ENCODE results near the gene BPIFB2.

DNA sequence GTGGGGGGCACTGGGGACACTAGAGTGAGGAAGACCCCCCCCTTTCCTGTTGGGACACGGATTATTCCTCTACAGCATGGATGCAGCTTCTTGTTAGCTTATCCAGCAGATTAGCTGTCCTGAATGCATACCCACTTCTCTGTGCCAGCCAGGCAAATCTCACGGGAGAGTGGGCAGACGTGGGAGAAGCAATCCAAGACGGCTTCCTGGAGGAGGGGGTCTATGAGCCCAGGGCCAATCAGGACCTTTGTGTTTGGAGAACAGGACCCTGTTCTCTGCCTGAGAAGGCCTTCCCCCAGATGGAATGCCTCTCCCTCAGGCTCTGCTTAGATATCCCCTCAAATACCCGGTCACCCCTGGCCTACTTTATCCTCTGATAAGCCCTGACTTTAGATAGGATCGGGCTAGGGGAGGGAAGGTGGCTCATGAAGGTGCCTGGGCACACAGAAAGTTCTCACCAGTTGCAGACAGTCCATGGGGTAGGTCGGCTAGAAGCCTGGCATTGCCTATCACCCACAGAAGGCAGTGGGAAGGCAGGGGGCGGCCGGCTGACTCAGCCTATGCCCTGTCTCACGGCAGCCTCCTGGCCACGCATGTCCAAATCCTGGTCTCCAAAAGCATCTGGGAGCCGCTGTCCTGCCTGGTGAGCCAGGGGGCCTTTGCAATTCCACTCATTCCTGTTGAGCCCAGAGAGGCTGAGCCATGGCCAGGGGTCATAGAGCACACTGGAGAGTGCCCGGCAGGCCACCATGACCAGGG is 38.0 kb upstream of the BPIFB2 start:
- TF ChIP-seq GATA2 (IDR thresholded peaks at IDR 0.05; ENCODE audit: low read depth, low read length) (no peak), GATA3 (IDR thresholded peaks at IDR 0.05; ENCODE audit: low read depth, low read length) (no peak)
